Esophagus muscularis mucosa (tissue), 3 donors: ENCODE measurements around the gene LRFN2.

Experiments
- CTCF ChIP-seq, 3 experiments: fragments of 200-600 bp in 2 of 3; fragments of 450-650 bp in 1 of 3; sonication (generic) in 2 of 3; IDR thresholded peaks; one replicate each; pipeline ENCODE4 v1.5.1; 2017 to 2019; ENCODE audit warnings: antibody characterized with exemption in 3 of 3, mild to moderate bottlenecking in 2 of 3, moderate library complexity in 1 of 3
- EP300 ChIP-seq: sonication (generic); formaldehyde crosslinking; IDR thresholded peaks from one replicate; pipeline ENCODE4 v1.6.1; 2017; ENCODE audit warnings: antibody characterized with exemption

DNA sequence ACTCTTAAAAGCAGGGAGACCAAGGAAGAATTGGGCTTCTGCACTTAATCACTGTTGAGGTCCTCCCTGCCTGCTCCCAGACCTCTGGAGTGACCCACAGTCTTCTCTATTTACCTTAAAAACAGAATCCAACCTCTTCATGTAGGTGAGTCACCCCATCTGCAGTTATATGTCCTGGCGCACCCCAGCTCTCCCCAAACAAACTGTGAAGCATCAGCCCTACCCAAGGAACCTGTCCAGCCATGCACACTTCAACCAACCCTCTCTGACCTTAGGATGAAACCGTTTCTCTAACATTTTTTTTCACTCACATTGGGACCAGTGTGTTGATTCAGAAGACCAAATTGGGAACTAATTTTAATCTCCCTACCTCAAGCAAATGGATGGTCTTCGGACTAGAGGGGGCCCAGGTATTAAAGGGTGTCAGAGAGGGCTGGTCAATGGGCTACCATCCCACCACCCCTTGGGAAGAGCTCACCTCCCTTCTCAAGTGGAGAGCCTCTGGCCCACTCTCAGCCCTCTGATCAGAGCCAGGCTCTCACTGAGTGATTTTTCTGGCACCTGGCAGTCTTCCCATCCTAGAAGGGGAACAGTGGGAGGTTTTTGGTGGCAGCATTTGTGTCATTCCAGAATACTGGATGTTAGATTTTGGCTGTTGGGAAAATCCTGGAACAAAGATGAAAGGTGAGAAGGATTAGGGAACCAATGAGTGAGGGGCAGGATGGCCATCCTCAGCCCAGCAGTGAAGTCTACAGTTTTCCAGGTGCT is 203.6 kb downstream of the LRFN2 start:
- no peak for TF ChIP-seq CTCF (IDR thresholded peaks at IDR 0.05)
- TF ChIP-seq EP300 = no peak
